ENCODE results near the gene CREB3L2.

DNA sequence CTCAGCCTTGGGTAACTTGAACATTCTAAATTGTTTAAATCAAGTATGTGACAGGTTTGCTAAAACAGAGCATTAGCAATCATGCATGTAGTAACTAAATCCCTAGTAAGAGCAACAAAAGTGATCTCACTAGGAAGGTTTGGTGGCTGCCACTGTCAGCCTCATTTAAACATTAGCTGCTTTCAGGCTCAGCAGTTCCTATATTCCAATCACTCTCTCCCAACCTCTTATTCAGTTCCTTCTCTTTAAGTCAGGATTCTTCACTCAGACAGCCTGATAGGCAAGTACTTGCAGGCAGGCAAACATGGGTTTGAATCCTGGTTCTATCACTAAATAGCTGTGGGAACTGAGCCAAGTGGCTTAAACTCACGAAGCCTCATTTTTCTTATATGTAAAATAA lies 3.6 kb downstream of the CREB3L2 start:
- TF ChIP-seq, protein P1, sequence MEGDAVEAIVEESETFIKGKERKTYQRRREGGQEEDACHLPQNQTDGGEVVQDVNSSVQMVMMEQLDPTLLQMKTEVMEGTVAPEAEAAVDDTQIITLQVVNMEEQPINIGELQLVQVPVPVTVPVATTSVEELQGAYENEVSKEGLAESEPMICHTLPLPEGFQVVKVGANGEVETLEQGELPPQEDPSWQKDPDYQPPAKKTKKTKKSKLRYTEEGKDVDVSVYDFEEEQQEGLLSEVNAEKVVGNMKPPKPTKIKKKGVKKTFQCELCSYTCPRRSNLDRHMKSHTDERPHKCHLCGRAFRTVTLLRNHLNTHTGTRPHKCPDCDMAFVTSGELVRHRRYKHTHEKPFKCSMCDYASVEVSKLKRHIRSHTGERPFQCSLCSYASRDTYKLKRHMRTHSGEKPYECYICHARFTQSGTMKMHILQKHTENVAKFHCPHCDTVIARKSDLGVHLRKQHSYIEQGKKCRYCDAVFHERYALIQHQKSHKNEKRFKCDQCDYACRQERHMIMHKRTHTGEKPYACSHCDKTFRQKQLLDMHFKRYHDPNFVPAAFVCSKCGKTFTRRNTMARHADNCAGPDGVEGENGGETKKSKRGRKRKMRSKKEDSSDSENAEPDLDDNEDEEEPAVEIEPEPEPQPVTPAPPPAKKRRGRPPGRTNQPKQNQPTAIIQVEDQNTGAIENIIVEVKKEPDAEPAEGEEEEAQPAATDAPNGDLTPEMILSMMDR (IDR thresholded peaks at IDR 0.05; ENCODE audit: insufficient read depth, low read length), result no peak
- no peak for TF ChIP-seq POLR2AphosphoS5 (IDR thresholded peaks at IDR 0.05; ENCODE audit: low read depth)
- TF ChIP-seq, protein P2, sequence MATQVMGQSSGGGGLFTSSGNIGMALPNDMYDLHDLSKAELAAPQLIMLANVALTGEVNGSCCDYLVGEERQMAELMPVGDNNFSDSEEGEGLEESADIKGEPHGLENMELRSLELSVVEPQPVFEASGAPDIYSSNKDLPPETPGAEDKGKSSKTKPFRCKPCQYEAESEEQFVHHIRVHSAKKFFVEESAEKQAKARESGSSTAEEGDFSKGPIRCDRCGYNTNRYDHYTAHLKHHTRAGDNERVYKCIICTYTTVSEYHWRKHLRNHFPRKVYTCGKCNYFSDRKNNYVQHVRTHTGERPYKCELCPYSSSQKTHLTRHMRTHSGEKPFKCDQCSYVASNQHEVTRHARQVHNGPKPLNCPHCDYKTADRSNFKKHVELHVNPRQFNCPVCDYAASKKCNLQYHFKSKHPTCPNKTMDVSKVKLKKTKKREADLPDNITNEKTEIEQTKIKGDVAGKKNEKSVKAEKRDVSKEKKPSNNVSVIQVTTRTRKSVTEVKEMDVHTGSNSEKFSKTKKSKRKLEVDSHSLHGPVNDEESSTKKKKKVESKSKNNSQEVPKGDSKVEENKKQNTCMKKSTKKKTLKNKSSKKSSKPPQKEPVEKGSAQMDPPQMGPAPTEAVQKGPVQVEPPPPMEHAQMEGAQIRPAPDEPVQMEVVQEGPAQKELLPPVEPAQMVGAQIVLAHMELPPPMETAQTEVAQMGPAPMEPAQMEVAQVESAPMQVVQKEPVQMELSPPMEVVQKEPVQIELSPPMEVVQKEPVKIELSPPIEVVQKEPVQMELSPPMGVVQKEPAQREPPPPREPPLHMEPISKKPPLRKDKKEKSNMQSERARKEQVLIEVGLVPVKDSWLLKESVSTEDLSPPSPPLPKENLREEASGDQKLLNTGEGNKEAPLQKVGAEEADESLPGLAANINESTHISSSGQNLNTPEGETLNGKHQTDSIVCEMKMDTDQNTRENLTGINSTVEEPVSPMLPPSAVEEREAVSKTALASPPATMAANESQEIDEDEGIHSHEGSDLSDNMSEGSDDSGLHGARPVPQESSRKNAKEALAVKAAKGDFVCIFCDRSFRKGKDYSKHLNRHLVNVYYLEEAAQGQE (IDR thresholded peaks at IDR 0.05; ENCODE audit: insufficient replicate concordance, low read depth), result no peak
- no peak for TF ChIP-seq SPI1 (IDR thresholded peaks at IDR 0.05; ENCODE audit: borderline replicate concordance, low read depth)

All from HL-60 (cell line).